ENCODE results near the gene HELZ. TPM values are rescaled to one million over a fixed set of nuclear protein-coding genes. Genes with fewer than 3 reads are reported as not detected.

Gene HELZ
- total RNA-seq, 1 donor from 2014 or later: 47.4 TPM

GRCh38 chr17:67079491-67079890 is 165.5 kb downstream of the HELZ start:
- no peak overlapping the region for H3K4me3 Mint-ChIP-seq (ENCODE audit: unreplicated experiment)
- DNase-seq: no peak
- no peak for TF ChIP-seq CTCF (IDR thresholded peaks at IDR 0.05; ENCODE audit: partially characterized antibody, unreplicated experiment)
- H3K27ac Mint-ChIP-seq (ENCODE audit: unreplicated experiment): no peak overlapping the region
- no peaks in the 10 kb centered on the region for H3K4me1 Mint-ChIP-seq (ENCODE audit: low read depth, unreplicated experiment)
- H3K27me3 Mint-ChIP-seq (ENCODE audit: unreplicated experiment): no peaks in the 10 kb centered on the region
- H3K9me3 Mint-ChIP-seq (ENCODE audit: unreplicated experiment): no peaks in the 10 kb centered on the region
- no peaks in the 10 kb centered on the region for H3K36me3 Mint-ChIP-seq (ENCODE audit: unreplicated experiment)

- Mint-ChIP-seq H3K27me3 (ENCODE audit: unreplicated experiment) (no peaks in the 10 kb centered on the region), H3K9me3 (ENCODE audit: unreplicated experiment) (no peaks in the 10 kb centered on the region), H3K4me1 (ENCODE audit: low read depth, unreplicated experiment) (no peaks in the 10 kb centered on the region), H3K27ac (ENCODE audit: unreplicated experiment) (no peak overlapping the region), H3K36me3 (ENCODE audit: unreplicated experiment) (no peaks in the 10 kb centered on the region), H3K4me3 (ENCODE audit: unreplicated experiment) (no peak overlapping the region)
- no peak for DNase-seq
- no peak for TF ChIP-seq CTCF (IDR thresholded peaks at IDR 0.05; ENCODE audit: partially characterized antibody, unreplicated experiment)
Measured at GRCh38 chr17:67078292-67078691, 166.7 kb downstream of the HELZ start.

- Mint-ChIP-seq H3K36me3 (ENCODE audit: unreplicated experiment) (no peaks in the 10 kb centered on the region), H3K9me3 (ENCODE audit: unreplicated experiment) (no peaks in the 10 kb centered on the region), H3K4me1 (ENCODE audit: low read depth, unreplicated experiment) (no peaks in the 10 kb centered on the region), H3K4me3 (ENCODE audit: unreplicated experiment) (no peak overlapping the region), H3K27ac (ENCODE audit: unreplicated experiment) (no peak overlapping the region), H3K27me3 (ENCODE audit: unreplicated experiment) (no peaks in the 10 kb centered on the region)
- TF ChIP-seq CTCF (IDR thresholded peaks at IDR 0.05; ENCODE audit: partially characterized antibody, unreplicated experiment): no peak
- no peak for DNase-seq
Measured at GRCh38 chr17:67076290-67076689, 168.7 kb downstream of the HELZ start.

GRCh38 chr17:67074781-67075180 is 170.2 kb downstream of the HELZ start:
- H3K9me3 Mint-ChIP-seq (ENCODE audit: unreplicated experiment): no peaks in the 10 kb centered on the region
- no peak overlapping the region for H3K27ac Mint-ChIP-seq (ENCODE audit: unreplicated experiment)
- H3K4me1 Mint-ChIP-seq (ENCODE audit: low read depth, unreplicated experiment): no peaks in the 10 kb centered on the region
- DNase-seq: no peak
- no peaks in the 10 kb centered on the region for H3K27me3 Mint-ChIP-seq (ENCODE audit: unreplicated experiment)
- H3K4me3 Mint-ChIP-seq (ENCODE audit: unreplicated experiment): no peak overlapping the region
- no peak for TF ChIP-seq CTCF (IDR thresholded peaks at IDR 0.05; ENCODE audit: partially characterized antibody, unreplicated experiment)
- no peaks in the 10 kb centered on the region for H3K36me3 Mint-ChIP-seq (ENCODE audit: unreplicated experiment)

GRCh38 chr17:67072885-67073284 is 172.1 kb downstream of the HELZ start:
- H3K36me3 Mint-ChIP-seq (ENCODE audit: unreplicated experiment): no peaks in the 10 kb centered on the region
- no peaks in the 10 kb centered on the region for H3K27me3 Mint-ChIP-seq (ENCODE audit: unreplicated experiment)
- no peak overlapping the region for H3K4me3 Mint-ChIP-seq (ENCODE audit: unreplicated experiment)
- H3K4me1 Mint-ChIP-seq (ENCODE audit: low read depth, unreplicated experiment): peaks cover 16% of the 10 kb centered on the region
- H3K9me3 Mint-ChIP-seq (ENCODE audit: unreplicated experiment): peaks cover 3% of the 10 kb centered on the region
- no peak overlapping the region for H3K27ac Mint-ChIP-seq (ENCODE audit: unreplicated experiment)
- DNase-seq: no peak
- no peak for TF ChIP-seq CTCF (IDR thresholded peaks at IDR 0.05; ENCODE audit: partially characterized antibody, unreplicated experiment)
